Testis (tissue), 3 donors: ENCODE data around the gene WDR74. TPM values are rescaled to one million over a fixed set of nuclear protein-coding genes. Genes with fewer than 3 reads are reported as not detected.
"Not testable (repeated sequence)": the region's sequence is repeated elsewhere in the genome, so short reads cannot be mapped to it uniquely, and the experiment has no call there.

Experiments
- DNase-seq: peaks from one replicate; pipeline ENCODE4 v3.0.0-alpha.2; 2019
- H3K27ac ChIP-seq, 2 donors: fragments of 200-600 bp; sonication (generic); one replicate each; pipeline ENCODE4 v1.5.1; 2019
- H3K27me3 ChIP-seq: fragments of 200-600 bp; sonication (generic); one replicate; pipeline ENCODE4 v1.5.1; 2019
- H3K36me3 ChIP-seq: fragments of 200-600 bp; sonication (generic); one replicate; pipeline ENCODE4 v1.5.1; 2017; ENCODE audit warnings: low read depth; ENCODE audit errors: missing control alignments
- H3K4me1 ChIP-seq: fragments of 200-600 bp; sonication (generic); one replicate; pipeline ENCODE4 v1.5.1; 2019
- H3K4me3 ChIP-seq, 2 donors: fragments of 200-600 bp; sonication (generic); one replicate each; pipeline ENCODE4 v1.5.1; 2017 to 2019
- H3K9me3 ChIP-seq: fragments of 200-600 bp; sonication (generic); one replicate; pipeline ENCODE4 v1.5.1; 2017
- CTCF ChIP-seq, 3 experiments: fragments of 450-650 bp in 2 of 3; fragments of 200-600 bp in 1 of 3; sonication (generic) in 1 of 3; IDR thresholded peaks; one replicate each; pipeline ENCODE4 v1.5.1; 2016 to 2019; ENCODE audit warnings: antibody characterized with exemption in 3 of 3, mild to moderate bottlenecking in 2 of 3, moderate library complexity in 1 of 3
- POLR2A ChIP-seq: fragments of 450-650 bp; IDR thresholded peaks from one replicate; pipeline ENCODE4 v1.6.1; 2017; ENCODE audit warnings: antibody characterized with exemption, mild to moderate bottlenecking, moderate library complexity
- WGBS, 2 donors: methylation state at CpG; one replicate each; pipeline ENCODE4 v1.1.5; 2018; 5-methylcytosine and 5-hydroxymethylcytosine counted together
- intact Hi-C: fragments of 100-400 bp; cut with DNase I; formaldehyde crosslinking; loops from one replicate; pipeline ENCODE4 v1.15.1; 2023; ENCODE audit warnings: low total_unique reads
- polyA plus RNA-seq: library from polyadenylated mRNA; stranded (reverse); fragments of 350-450 nt; fragmentation: Illumina TruSeq; extraction: RNeasy Lipid Tissue Mini Kit (QIAGEN cat#74804); gene quantifications from one replicate; pipeline ENCODE4 v1.2.3, GENCODE V29; 2014; ENCODE audit warnings: low read depth, low replicate concordance; ENCODE audit not compliant: insufficient read depth
- total RNA-seq, 2 donors: library from RNA; depleted of rRNA; stranded (reverse); fragments of >200 nt; gene quantifications; one replicate each; pipeline ENCODE4 v1.2.3, GENCODE V29; 2016

WDR74 gene
- total and polyA plus RNA-seq, 3 donors from 2014 or later, result 33.4 to 46.7 (median 39.0) TPM

- TF ChIP-seq POLR2A, result no peak
- no peak for TF ChIP-seq CTCF (IDR thresholded peaks at IDR 0.05)
- no peak overlapping the region for H3K27ac ChIP-seq
- peaks cover 8% of the 10 kb centered on the region for H3K4me1 ChIP-seq
- 87 to 92% methylated on average over 3 of the region's 3 CpGs for WGBS, 2 donors
- no peak for DNase-seq
- H3K9me3 ChIP-seq, result no peaks in the 10 kb centered on the region
- intact Hi-C loops, result no loop called here
- no peaks in the 10 kb centered on the region for H3K36me3 ChIP-seq
- no peaks in the 10 kb centered on the region for H3K27me3 ChIP-seq
- no peak overlapping the region for H3K4me3 ChIP-seq
These were observed 6.8 kb upstream of the WDR74 start for GRCh38 chr11:62846177-62846576.

- no peak overlapping the region for H3K4me3 ChIP-seq
- no peaks in the 10 kb centered on the region for H3K9me3 ChIP-seq
- no peaks in the 10 kb centered on the region for H3K27me3 ChIP-seq
- DNase-seq, result no peak
- H3K27ac ChIP-seq, result no peak overlapping the region
- H3K4me1 ChIP-seq, result peaks cover 8% of the 10 kb centered on the region
- 94 to 96% methylated on average over 3 of the region's 3 CpGs for WGBS, 2 donors
- no peak for TF ChIP-seq CTCF (IDR thresholded peaks at IDR 0.05)
- no peak for TF ChIP-seq POLR2A
- H3K36me3 ChIP-seq, result no peaks in the 10 kb centered on the region
- intact Hi-C loops, result no loop called here
These were observed 4.8 kb upstream of the WDR74 start for GRCh38 chr11:62844154-62844553.

- no peak for DNase-seq
- Histone ChIP-seq H3K27me3 (no peaks in the 10 kb centered on the region), H3K27ac (no peak overlapping the region), H3K36me3 (no peaks in the 10 kb centered on the region), H3K9me3 (no peaks in the 10 kb centered on the region), H3K4me1 (peaks cover 8% of the 10 kb centered on the region), H3K4me3 (no peak overlapping the region)
- no peak for TF ChIP-seq CTCF (IDR thresholded peaks at IDR 0.05)
- TF ChIP-seq POLR2A, result no peak
- intact Hi-C loops, result no loop called here
- 70 to 74% methylated on average over 3 of the region's 3 CpGs for WGBS, 2 donors
These were observed 4.1 kb upstream of the WDR74 start for GRCh38 chr11:62843466-62843865.

GRCh38 chr11:62842891-62843290 is 3.5 kb upstream of the WDR74 start:
- DNase-seq, H3K9me3 ChIP-seq, H3K36me3 ChIP-seq, H3K4me1 ChIP-seq, H3K27me3 ChIP-seq, intact Hi-C loops: not testable (repeated sequence)
- 51 to 62% methylated on average over 9 of the region's 9 CpGs for WGBS, 2 donors
- Histone ChIP-seq H3K27ac (peak overlapping the region; percentile 98 to 99), H3K4me3 (peak overlapping the region in 1 of 2 donors; percentile 90)

GRCh38 chr11:62842171-62842741 is 2.9 kb upstream of the WDR74 start:
- H3K36me3 ChIP-seq, result no peaks in the 10 kb centered on the region
- H3K4me1 ChIP-seq, result peaks cover 8% of the 10 kb centered on the region
- H3K4me3 ChIP-seq, result peak overlapping the region; percentile 55 to 90
- TF ChIP-seq POLR2A, result no peak
- no peak for TF ChIP-seq CTCF (IDR thresholded peaks at IDR 0.05)
- 4 to 6% methylated on average over 30 of the region's 30 CpGs for WGBS, 2 donors
- H3K27me3 ChIP-seq, result no peaks in the 10 kb centered on the region
- peak overlapping the region; percentile 98 to 99 for H3K27ac ChIP-seq
- H3K9me3 ChIP-seq, result no peaks in the 10 kb centered on the region
- intact Hi-C loops, result no loop called here
- DNase-seq, result peak; percentile 48
